Thyroid gland (tissue), 4 donors: ENCODE results near the gene SH3TC2.

ENCODE experiments used
- POLR2A ChIP-seq, 2 donors: fragments of 450-650 bp; IDR thresholded peaks; one replicate each; pipeline ENCODE4 v1.6.1; 2017; ENCODE audit warnings: antibody characterized with exemption in 2 of 2, mild to moderate bottlenecking in 2 of 2, moderate library complexity in 1 of 2
- TF ChIP-seq, protein P1 (sequence below), 6 experiments: fragments of 200-600 bp in 3 of 6; fragments of 450-650 bp in 3 of 6; sonication (generic) in 3 of 6; IDR thresholded peaks; one replicate each; pipeline ENCODE4 v1.5.1; 2016 to 2019; ENCODE audit warnings: antibody characterized with exemption in 6 of 6, mild to moderate bottlenecking in 2 of 6, inconsistent platforms in 1 of 6, moderate library complexity in 1 of 6

DNA sequence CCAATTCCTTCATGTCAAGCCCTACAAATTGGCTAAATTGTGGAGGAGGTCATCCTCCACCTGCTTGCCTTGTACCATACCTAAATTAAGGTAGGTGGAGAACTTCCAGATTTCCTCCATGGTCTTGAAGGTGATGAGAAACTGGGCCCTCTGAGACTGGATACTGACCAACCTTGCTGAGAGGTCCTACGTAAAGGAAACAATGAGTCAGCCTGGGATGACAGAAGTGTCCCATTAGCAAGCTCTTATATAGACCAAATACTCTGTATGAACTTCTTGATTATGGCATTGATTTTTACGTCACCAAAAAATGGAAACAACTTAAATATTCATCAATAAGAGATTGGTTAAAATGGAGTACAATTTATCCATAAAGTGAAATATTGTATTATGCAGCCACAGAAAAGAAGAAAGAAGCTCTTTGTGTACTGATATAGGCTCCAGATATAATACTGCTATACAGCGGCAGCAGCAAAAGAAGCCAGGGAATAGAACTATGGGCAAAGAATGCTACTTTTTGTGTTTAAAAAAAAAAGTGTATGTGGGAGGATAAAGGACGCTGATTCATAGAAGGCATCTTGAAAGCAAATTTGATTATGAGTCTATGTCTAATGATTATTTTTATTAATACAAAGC is 18.3 kb downstream of the SH3TC2 start:
- TF ChIP-seq, protein P1, sequence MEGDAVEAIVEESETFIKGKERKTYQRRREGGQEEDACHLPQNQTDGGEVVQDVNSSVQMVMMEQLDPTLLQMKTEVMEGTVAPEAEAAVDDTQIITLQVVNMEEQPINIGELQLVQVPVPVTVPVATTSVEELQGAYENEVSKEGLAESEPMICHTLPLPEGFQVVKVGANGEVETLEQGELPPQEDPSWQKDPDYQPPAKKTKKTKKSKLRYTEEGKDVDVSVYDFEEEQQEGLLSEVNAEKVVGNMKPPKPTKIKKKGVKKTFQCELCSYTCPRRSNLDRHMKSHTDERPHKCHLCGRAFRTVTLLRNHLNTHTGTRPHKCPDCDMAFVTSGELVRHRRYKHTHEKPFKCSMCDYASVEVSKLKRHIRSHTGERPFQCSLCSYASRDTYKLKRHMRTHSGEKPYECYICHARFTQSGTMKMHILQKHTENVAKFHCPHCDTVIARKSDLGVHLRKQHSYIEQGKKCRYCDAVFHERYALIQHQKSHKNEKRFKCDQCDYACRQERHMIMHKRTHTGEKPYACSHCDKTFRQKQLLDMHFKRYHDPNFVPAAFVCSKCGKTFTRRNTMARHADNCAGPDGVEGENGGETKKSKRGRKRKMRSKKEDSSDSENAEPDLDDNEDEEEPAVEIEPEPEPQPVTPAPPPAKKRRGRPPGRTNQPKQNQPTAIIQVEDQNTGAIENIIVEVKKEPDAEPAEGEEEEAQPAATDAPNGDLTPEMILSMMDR (IDR thresholded peaks at IDR 0.05): no peak
- no peak for TF ChIP-seq POLR2A (IDR thresholded peaks at IDR 0.05)
